GM12878 (cell line): ENCODE measurements around the gene CENPA. TPM values are rescaled to one million over a fixed set of nuclear protein-coding genes. Genes with fewer than 3 reads are reported as not detected.

Experiments used
- ATF2 ChIP-seq: IDR thresholded peaks from 2 replicates; pipeline ENCODE4 v1.6.1; 2012; ENCODE audit warnings: low read length, inconsistent platforms
- HSF1 ChIP-seq: fragments of 150-350 bp; IDR thresholded peaks from 2 replicates; pipeline ENCODE4 v1.6.1; 2014; ENCODE audit warnings: mild to moderate bottlenecking, low read depth, low read length
- MLLT1 ChIP-seq: fragments of 450-650 bp; IDR thresholded peaks from 2 replicates; pipeline ENCODE4 v1.6.1; 2016; ENCODE audit warnings: mild to moderate bottlenecking
- MXI1 ChIP-seq: fragments of 150-350 bp; IDR thresholded peaks from 2 replicates; pipeline ENCODE4 v1.6.1; 2011; ENCODE audit warnings: low read depth, mild to moderate bottlenecking, inconsistent platforms, low read length, improper control_type of control experiment
- POU2F2 ChIP-seq: IDR thresholded peaks from 3 replicates; pipeline ENCODE4 v1.6.1; 2011; ENCODE audit warnings: low read depth, mild to moderate bottlenecking, low read length, borderline replicate concordance
- SMARCA5 ChIP-seq: fragments of 450-650 bp; IDR thresholded peaks from 2 replicates; pipeline ENCODE4 v1.6.1; 2017; ENCODE audit warnings: mild to moderate bottlenecking
- ZZZ3 ChIP-seq: IDR thresholded peaks from 2 replicates; pipeline ENCODE4 v1.6.1; 2011; ENCODE audit warnings: low read depth; ENCODE audit not compliant: control insufficient read depth, insufficient read length
- polyA plus RNA-seq, 11 experiments: library from polyadenylated mRNA; depleted of rRNA in 4 of 11; unstranded in 6 of 11; stranded (reverse) in 5 of 11; fragments of >200 nt; fragmentation: Nextera tagmentation in 4 of 11; fragmentation: Illumina TruSeq in 1 of 11; extraction: Ambion mirVana in 4 of 11; extraction: Trizol in 1 of 11; gene quantifications; 1 replicate in 1 of 11; 2 replicates in 10 of 11; pipeline versions ENCODE4 v1.2.1 to v1.2.3, GENCODE V29; 2011 to 2016; ENCODE audit warnings: inconsistent platforms in 2 of 11, missing spikeins in 2 of 11, low read depth in 1 of 11
- total RNA-seq, 4 experiments: library from RNA; depleted of rRNA in 3 of 4; stranded (reverse); fragments of >200 nt in 3 of 4; fragmentation: Illumina TruSeq in 1 of 4; extraction: Trizol in 1 of 4; gene quantifications; 2 replicates each; pipeline versions ENCODE4 v1.2.1 to v1.2.3, GENCODE V29; 2013 to 2021
- TF ChIP-seq, protein P1 (sequence below): fragments of 450-650 bp; IDR thresholded peaks from 2 replicates; pipeline ENCODE4 v1.6.1; 2017; ENCODE audit warnings: mild to moderate bottlenecking, moderate library complexity

The CENPA gene
- total and polyA plus RNA-seq, 10 of the 15 experiments (the other 5 are each of a cell fraction or from before 2014, with no cell fraction given) = 8.1 to 66.6 (median 36.7) TPM

GRCh38 chr2:26807788-26808460, 22.1 kb downstream of the CENPA start (continued):
- TF ChIP-seq, protein P1, sequence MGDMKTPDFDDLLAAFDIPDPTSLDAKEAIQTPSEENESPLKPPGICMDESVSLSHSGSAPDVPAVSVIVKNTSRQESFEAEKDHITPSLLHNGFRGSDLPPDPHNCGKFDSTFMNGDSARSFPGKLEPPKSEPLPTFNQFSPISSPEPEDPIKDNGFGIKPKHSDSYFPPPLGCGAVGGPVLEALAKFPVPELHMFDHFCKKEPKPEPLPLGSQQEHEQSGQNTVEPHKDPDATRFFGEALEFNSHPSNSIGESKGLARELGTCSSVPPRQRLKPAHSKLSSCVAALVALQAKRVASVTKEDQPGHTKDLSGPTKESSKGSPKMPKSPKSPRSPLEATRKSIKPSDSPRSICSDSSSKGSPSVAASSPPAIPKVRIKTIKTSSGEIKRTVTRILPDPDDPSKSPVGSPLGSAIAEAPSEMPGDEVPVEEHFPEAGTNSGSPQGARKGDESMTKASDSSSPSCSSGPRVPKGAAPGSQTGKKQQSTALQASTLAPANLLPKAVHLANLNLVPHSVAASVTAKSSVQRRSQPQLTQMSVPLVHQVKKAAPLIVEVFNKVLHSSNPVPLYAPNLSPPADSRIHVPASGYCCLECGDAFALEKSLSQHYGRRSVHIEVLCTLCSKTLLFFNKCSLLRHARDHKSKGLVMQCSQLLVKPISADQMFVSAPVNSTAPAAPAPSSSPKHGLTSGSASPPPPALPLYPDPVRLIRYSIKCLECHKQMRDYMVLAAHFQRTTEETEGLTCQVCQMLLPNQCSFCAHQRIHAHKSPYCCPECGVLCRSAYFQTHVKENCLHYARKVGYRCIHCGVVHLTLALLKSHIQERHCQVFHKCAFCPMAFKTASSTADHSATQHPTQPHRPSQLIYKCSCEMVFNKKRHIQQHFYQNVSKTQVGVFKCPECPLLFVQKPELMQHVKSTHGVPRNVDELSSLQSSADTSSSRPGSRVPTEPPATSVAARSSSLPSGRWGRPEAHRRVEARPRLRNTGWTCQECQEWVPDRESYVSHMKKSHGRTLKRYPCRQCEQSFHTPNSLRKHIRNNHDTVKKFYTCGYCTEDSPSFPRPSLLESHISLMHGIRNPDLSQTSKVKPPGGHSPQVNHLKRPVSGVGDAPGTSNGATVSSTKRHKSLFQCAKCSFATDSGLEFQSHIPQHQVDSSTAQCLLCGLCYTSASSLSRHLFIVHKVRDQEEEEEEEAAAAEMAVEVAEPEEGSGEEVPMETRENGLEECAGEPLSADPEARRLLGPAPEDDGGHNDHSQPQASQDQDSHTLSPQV = no peak
- no peak for TF ChIP-seq MLLT1
- no peak for TF ChIP-seq POU2F2
- no peak for TF ChIP-seq MXI1
- no peak for TF ChIP-seq SMARCA5
- TF ChIP-seq HSF1 = no peak
- no peak for TF ChIP-seq ATF2
- no peak for TF ChIP-seq ZZZ3
